Lower leg skin (tissue), 4 donors: Measurements from ENCODE around the gene KLHL17. TPM values are rescaled to one million over a fixed set of nuclear protein-coding genes. Genes with fewer than 3 reads are reported as not detected.

Source experiments
- DNase-seq, 2 donors: peaks; one replicate each; pipeline ENCODE4 v3.0.0-alpha.2; 2019; ENCODE audit warnings: low spot score in 2 of 2
- H3K4me3 ChIP-seq: fragments of 200-600 bp; sonication (generic); 2 replicates; pipeline ENCODE4 v1.5.1; 2017; ENCODE audit warnings: mild to moderate bottlenecking, low read depth; ENCODE audit not compliant: poor library complexity, severe bottlenecking
- CTCF ChIP-seq, 3 donors: fragments of 450-650 bp; IDR thresholded peaks; one replicate each; pipeline ENCODE4 v1.5.1; 2016; ENCODE audit warnings: antibody characterized with exemption in 3 of 3, mild to moderate bottlenecking in 3 of 3, moderate library complexity in 2 of 3
- POLR2A ChIP-seq, 2 donors: fragments of 450-650 bp; IDR thresholded peaks; one replicate each; pipeline ENCODE4 v1.6.1; 2016 to 2017; ENCODE audit warnings: antibody characterized with exemption in 2 of 2, mild to moderate bottlenecking in 1 of 2, moderate library complexity in 1 of 2
- WGBS, 2 donors: methylation state at CpG; one replicate each; pipeline ENCODE4 v1.1.5; 2018; 5-methylcytosine and 5-hydroxymethylcytosine counted together
- intact Hi-C: fragments of 100-400 bp; cut with DNase I; formaldehyde crosslinking; loops from one replicate; pipeline ENCODE4 v1.15.0; 2023; ENCODE audit warnings: low total_unique reads
- total RNA-seq, 4 donors: library from RNA; depleted of rRNA; stranded (reverse); fragments of >200 nt; gene quantifications; one replicate each; pipeline ENCODE4 v1.1.0, GENCODE V29; 2016

The KLHL17 gene
- total RNA-seq, 4 donors from 2014 or later, result 9.7 to 30.9 (median 16.3) TPM

DNA sequence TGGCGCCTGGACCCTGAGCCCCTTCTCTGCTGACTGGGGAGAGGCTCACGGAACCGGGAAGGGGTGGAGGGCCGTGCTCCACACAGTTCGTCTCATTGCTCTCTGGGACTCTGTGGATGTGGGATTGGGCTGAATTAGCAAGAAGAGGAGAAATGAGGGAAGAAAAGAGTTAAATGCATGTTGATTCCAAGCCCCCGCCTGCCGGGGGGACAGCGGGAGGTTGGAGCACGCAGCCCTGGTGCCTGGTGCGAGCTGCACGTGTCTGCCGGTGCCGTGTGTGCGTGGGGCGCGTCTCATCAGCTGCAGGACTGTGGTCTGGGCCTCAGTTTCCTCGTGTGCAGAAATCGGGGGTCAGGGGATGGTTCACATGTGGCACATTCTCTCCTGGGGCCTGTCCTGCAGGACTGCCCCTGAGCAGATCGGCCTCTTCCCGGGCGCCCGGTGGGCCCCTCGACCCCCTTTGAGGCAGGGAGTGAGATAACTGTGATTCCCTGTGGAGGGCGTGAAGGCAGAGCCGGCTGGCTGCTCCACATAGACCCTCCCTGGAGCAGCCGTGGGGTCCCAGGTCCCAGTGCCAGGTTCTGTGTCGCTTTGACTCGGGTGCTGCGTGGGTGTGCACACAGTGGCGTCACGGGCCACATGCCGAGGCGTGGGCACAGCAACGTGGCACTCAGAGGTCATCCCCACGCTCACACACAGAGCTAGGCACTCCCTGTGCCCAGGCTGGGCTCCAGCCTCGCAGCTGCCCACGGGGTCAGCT, 25.2 kb upstream of the KLHL17 start:
- TF ChIP-seq POLR2A (IDR thresholded peaks at IDR 0.05) (no peak), CTCF (IDR thresholded peaks at IDR 0.05) (no peak)

GRCh38 chr1:935751-936231, 24.6 kb upstream of the KLHL17 start:
- H3K4me3 ChIP-seq, result no peak overlapping the region
- no peak for DNase-seq
- intact Hi-C loops, result no loop called here
- TF ChIP-seq POLR2A (IDR thresholded peaks at IDR 0.05), result no peak
- TF ChIP-seq CTCF (IDR thresholded peaks at IDR 0.05), result no peak
- WGBS, 2 donors, result 10 to 16% methylated on average over 12 to 27 of the region's 30 CpGs

More for the DNA sequence above, 25.2 kb upstream of the KLHL17 start:
- intact Hi-C loops, result no loop called here
- no peak for DNase-seq
- no peak overlapping the region for H3K4me3 ChIP-seq
- WGBS, 2 donors, result 4 to 9% methylated on average over 18 to 29 of the region's 37 CpGs

DNA sequence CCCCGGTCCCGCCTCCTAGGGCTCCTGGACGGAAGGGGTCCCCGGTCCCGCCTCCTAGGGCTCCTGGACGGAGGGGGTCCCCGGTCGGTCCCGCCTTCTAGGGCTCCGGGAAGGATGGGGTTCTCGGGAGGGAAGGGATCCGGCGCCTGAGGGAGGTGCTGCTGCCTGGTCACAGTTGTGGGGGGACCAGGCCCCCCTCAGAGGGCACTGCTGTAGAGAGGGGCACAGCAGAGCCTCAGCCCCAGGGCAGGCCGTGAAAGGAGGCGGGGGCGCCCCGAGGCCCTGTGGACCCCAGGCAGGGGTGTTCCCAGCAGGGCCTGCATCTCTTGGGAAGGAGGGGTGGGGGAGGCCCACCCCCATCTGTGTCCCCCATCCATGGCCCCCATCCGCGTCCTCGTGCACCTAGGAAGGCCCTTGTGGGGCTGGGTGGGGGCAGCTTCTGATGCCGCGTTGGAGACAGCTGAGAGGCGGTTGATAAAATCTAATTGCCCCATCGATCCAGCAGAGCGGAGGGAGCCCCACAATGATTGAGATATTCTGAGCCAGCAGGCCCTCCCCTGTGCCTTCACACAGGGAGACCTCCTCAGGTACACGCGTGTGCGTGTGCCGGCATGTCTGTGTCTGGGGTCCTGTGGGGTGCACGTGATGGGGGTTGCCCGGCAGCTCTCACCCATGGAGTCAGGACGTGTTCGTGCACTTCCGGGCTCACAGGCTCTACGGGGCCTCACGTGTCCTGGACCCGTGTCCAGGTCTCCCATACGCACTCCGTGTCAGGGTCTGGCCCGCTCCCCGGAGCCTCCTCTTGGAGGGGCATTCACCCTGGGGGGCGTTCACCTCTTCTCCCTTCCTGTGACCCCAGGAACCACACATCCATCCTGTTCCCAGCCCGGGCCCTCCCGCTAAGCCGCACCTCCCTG, 23.8 kb upstream of the KLHL17 start:
- intact Hi-C loops, result no loop called here
- 42 to 43% methylated on average over 23 to 33 of the region's 45 CpGs for WGBS, 2 donors
- DNase-seq, result no peak
- TF ChIP-seq POLR2A (IDR thresholded peaks at IDR 0.05) (no peak), CTCF (IDR thresholded peaks at IDR 0.05) (no peak)
- no peak overlapping the region for H3K4me3 ChIP-seq

DNA sequence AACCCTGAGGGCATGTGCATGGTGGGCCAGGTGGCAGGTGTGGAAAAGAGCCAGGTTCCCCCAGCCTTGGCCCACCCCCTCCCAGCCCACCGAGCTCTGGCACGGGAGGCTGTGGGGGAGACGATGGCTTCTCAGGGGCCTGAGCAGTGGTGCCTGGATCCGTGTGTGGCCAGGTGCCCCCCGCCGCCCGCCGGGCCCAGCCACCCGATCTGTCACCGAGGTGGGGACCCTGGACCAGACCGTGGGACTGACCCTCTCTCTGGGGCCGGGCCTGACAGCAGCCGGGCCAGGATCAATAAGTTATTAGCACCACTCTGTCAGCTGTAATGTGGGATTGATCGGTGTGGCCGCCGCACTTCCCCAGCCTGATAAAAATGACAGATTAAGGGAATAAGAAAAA, 22.9 kb upstream of the KLHL17 start:
- intact Hi-C loops, result no loop called here
- 74 to 78% methylated on average over 6 to 16 of the region's 16 CpGs for WGBS, 2 donors
- no peak for DNase-seq
- TF ChIP-seq POLR2A (IDR thresholded peaks at IDR 0.05), result no peak
- no peak for TF ChIP-seq CTCF (IDR thresholded peaks at IDR 0.05)
- no peak overlapping the region for H3K4me3 ChIP-seq

- no peak for DNase-seq
- intact Hi-C loops, result no loop called here
- WGBS, 2 donors, result 62 to 73% methylated on average over 14 to 15 of the region's 15 CpGs
- H3K4me3 ChIP-seq, result no peak overlapping the region
- TF ChIP-seq POLR2A (IDR thresholded peaks at IDR 0.05), result no peak
- no peak for TF ChIP-seq CTCF (IDR thresholded peaks at IDR 0.05)
Measured at GRCh38 chr1:938088-938683, 22.2 kb upstream of the KLHL17 start.
